ENCODE data around the gene HSPA5. TPM values are rescaled to one million over a fixed set of nuclear protein-coding genes. Genes with fewer than 3 reads are reported as not detected.
"Not testable (repeated sequence)": the region's sequence is repeated elsewhere in the genome, so short reads cannot be mapped to it uniquely, and the experiment has no call there.

HSPA5 gene
- total RNA-seq, 1 experiment from 2014 or later, result 438 TPM

DNA sequence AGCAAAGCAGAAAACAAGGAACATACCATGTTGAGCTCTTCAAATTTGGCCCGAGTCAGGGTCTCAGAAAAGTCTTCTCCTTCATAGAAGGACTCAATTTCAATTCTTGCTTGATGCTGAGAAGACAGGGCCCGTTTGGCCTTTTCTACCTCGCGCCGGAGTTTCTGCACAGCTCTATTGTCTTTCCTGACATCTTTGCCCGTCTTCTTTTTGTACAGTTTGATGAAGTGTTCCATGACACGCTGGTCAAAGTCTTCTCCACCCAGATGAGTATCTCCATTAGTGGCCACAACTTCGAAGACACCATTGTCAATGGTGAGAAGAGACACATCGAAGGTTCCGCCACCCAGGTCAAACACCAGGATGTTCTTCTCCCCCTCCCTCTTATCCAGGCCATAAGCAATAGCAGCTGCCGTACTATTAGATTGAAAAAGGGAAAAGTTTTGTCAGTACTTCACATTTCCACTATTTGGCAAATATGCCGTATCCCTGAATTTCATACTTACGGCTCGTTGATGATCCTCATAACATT is 2.2 kb downstream of the HSPA5 start:
- Histone ChIP-seq H3K36me3 (ENCODE audit: control insufficient read depth in 1 of 2, insufficient read depth in 2 of 2, low read length in 2 of 2) (peaks cover 48 to 54% of the 10 kb centered on the region in 2 experiments), H3K4me2 (ENCODE audit: low read length) (peak overlapping the region; percentile 86; the same call in 1 of the 2 replicates), H4K20me1 (ENCODE audit: insufficient read depth) (peaks cover 44% of the 10 kb centered on the region), H3K79me2 (ENCODE audit: insufficient read depth, low read length) (peaks cover 73% of the 10 kb centered on the region), H2AFZ (ENCODE audit: low read depth, low read length, poor library complexity, severe bottlenecking) (no peak overlapping the region), H3K27ac (ENCODE audit: low read depth, low read length) (no peak overlapping the region), H3K9me3 (ENCODE audit: control insufficient read depth in 1 of 2, insufficient read depth in 1 of 2, low read depth in 1 of 2, low read length in 2 of 2) (no peaks in the 10 kb centered on the region), H3K4me3 (replicated peaks in 1 of 2; ENCODE audit: low read depth in 1 of 2, low read length in 2 of 2) (no peak overlapping the region), H3K4me1 (ENCODE audit: control insufficient read depth in 1 of 2, insufficient read depth in 2 of 2, low read length in 2 of 2) (peaks cover 17 to 25% of the 10 kb centered on the region in 2 experiments), H3K9me2 (ENCODE audit: insufficient read depth) (no peaks in the 10 kb centered on the region), H3K27me3 (ENCODE audit: insufficient read depth, low read length) (no peaks in the 10 kb centered on the region), H3K9ac (ENCODE audit: low read length) (no peak overlapping the region)
- CTCF ChIA-PET, result no interaction called here
- TF ChIP-seq TCF7L2 (IDR thresholded peaks at IDR 0.05; ENCODE audit: borderline replicate concordance, extremely low read depth, insufficient read depth, insufficient read length), result no peak
- POLR2A ChIA-PET, result no interaction called here
- intact Hi-C loops (cut with micrococcal nuclease), result no loop called here
- BruUV-seq (replicated peaks), result no TSS peak
- DNase-seq (ENCODE audit: low read depth, low spot score), result no peak
- RAD21 ChIA-PET (ENCODE audit: low non-redundant PET in 1 of 2, low total read pairs in 2 of 2, uncharacterized antibody in 2 of 2, unreplicated experiment in 2 of 2), result no interaction called here
- no peak for ATAC-seq

DNA sequence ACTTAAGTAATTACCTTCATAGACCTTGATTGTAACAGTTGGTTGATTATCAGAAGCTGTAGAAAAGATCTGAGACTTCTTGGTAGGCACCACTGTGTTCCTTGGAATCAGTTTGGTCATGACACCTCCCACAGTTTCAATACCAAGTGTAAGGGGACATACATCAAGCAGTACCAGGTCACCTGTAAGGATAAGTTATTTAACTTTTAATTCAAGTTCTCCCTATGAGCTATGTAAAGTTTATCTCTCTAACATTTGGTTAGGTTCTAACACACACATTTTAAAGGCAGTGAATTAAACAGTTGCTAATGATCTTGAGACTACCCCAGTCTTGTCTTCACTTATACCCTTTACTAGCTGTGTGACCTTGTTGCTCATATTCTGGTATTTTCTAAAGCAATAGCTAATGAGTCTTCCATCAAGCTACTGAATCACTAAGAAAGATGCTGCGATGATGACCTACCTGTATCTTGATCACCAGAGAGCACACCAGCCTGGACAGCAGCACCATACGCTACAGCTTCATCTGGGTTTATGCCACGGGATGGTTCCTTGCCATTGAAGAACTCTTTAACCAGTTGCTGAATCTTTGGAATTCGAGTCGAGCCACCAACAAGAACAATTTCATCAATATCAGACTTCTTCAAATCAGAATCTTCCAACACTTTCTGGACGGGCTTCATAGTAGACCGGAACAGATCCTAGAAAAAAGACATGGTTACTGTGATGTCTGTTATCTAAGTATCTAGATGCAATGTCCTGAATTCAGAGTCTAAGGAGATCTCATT is 2.8 kb downstream of the HSPA5 start:
- peaks cover 48 to 54% of the 10 kb centered on the region in 2 experiments for H3K36me3 ChIP-seq (ENCODE audit: control insufficient read depth in 1 of 2, insufficient read depth in 2 of 2, low read length in 2 of 2)
- H3K4me2 ChIP-seq (ENCODE audit: low read length), result no peak overlapping the region
- H3K79me2 ChIP-seq (ENCODE audit: insufficient read depth, low read length), result peaks cover 73% of the 10 kb centered on the region
- H3K9me2 ChIP-seq (ENCODE audit: insufficient read depth), result no peaks in the 10 kb centered on the region
- H3K9ac ChIP-seq (ENCODE audit: low read length), result no peak overlapping the region
- ATAC-seq (no peak), DNase-seq (ENCODE audit: low read depth, low spot score) (no peak)
- peaks cover 10 to 19% of the 10 kb centered on the region in 2 experiments; a peak in 3 of 4 replicates for H3K4me1 ChIP-seq (ENCODE audit: control insufficient read depth in 1 of 2, insufficient read depth in 2 of 2, low read length in 2 of 2)
- H2AFZ ChIP-seq (ENCODE audit: low read depth, low read length, poor library complexity, severe bottlenecking), result no peak overlapping the region
- TF ChIP-seq SIN3A (IDR thresholded peaks at IDR 0.05; ENCODE audit: low read depth) (no peak), EZH2 (IDR thresholded peaks at IDR 0.05) (no peak), SRF (IDR thresholded peaks at IDR 0.05; ENCODE audit: low read depth) (no peak), POLR2AphosphoS5 (IDR thresholded peaks at IDR 0.05; ENCODE audit: low read depth, low read length) (peak; percentile 14), EGR1 (IDR thresholded peaks at IDR 0.05; ENCODE audit: low read depth) (no peak)
- TF ChIP-seq, protein P1, sequence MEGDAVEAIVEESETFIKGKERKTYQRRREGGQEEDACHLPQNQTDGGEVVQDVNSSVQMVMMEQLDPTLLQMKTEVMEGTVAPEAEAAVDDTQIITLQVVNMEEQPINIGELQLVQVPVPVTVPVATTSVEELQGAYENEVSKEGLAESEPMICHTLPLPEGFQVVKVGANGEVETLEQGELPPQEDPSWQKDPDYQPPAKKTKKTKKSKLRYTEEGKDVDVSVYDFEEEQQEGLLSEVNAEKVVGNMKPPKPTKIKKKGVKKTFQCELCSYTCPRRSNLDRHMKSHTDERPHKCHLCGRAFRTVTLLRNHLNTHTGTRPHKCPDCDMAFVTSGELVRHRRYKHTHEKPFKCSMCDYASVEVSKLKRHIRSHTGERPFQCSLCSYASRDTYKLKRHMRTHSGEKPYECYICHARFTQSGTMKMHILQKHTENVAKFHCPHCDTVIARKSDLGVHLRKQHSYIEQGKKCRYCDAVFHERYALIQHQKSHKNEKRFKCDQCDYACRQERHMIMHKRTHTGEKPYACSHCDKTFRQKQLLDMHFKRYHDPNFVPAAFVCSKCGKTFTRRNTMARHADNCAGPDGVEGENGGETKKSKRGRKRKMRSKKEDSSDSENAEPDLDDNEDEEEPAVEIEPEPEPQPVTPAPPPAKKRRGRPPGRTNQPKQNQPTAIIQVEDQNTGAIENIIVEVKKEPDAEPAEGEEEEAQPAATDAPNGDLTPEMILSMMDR (IDR thresholded peaks at IDR 0.05 in 2 of 3, conservative IDR thresholded peaks at IDR 0.05 in 1 of 3; ENCODE audit: borderline replicate concordance in 1 of 3, insufficient read depth in 1 of 3, low read depth in 2 of 3, low read length in 2 of 3), result no peak
- ChIA-PET CTCF (no interaction called here), POLR2A (no interaction called here), RAD21 (ENCODE audit: low non-redundant PET in 1 of 2, low total read pairs in 2 of 2, uncharacterized antibody in 2 of 2, unreplicated experiment in 2 of 2) (no interaction called here)
- no peaks in the 10 kb centered on the region for H3K9me3 ChIP-seq (ENCODE audit: control insufficient read depth in 1 of 2, insufficient read depth in 1 of 2, low read depth in 1 of 2, low read length in 2 of 2)
- no peak overlapping the region for H3K4me3 ChIP-seq (replicated peaks in 1 of 2; ENCODE audit: low read depth in 1 of 2, low read length in 2 of 2)
- H3K27me3 ChIP-seq (ENCODE audit: insufficient read depth, low read length), result no peaks in the 10 kb centered on the region
- no peak overlapping the region for H3K27ac ChIP-seq (ENCODE audit: low read depth, low read length)
- no TSS peak for BruUV-seq (replicated peaks)
- peaks cover 44% of the 10 kb centered on the region for H4K20me1 ChIP-seq (ENCODE audit: insufficient read depth)
- intact Hi-C loops (cut with micrococcal nuclease), result no loop called here

DNA sequence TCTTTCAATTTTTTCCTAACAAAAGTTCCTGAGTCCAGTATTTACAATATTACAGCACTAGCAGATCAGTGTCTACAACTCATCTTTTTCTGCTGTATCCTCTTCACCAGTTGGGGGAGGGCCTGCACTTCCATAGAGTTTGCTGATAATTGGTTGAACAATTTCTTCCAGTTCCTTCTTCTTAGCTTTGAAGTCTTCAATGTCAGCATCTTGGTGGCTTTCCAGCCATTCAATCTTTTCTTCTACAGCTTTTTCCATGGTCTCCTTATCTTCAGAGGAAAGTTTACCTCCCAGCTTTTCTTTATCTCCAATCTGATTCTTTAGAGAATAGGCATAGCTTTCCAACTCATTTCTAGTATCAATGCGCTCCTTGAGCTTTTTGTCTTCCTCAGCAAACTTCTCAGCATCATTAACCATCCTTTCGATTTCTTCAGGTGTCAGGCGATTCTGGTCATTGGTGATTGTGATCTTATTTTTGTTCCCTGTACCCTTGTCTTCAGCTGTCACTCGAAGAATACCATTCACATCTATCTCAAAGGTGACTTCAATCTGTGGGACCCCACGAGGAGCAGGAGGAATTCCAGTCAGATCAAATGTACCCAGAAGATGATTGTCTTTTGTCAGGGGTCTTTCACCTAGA is 4.5 kb downstream of the HSPA5 start:
- DNase-seq (ENCODE audit: low read depth, low spot score); intact Hi-C loops (cut with micrococcal nuclease); H3K4me3 ChIP-seq (replicated peaks in 1 of 2; ENCODE audit: low read depth in 1 of 2, low read length in 2 of 2); ATAC-seq; RAD21 ChIA-PET (ENCODE audit: low non-redundant PET in 1 of 2, low total read pairs in 2 of 2, uncharacterized antibody in 2 of 2, unreplicated experiment in 2 of 2); H3K9me2 ChIP-seq (ENCODE audit: insufficient read depth); H3K9ac ChIP-seq (ENCODE audit: low read length); BruUV-seq (replicated peaks); H3K4me1 ChIP-seq (ENCODE audit: control insufficient read depth in 1 of 2, insufficient read depth in 2 of 2, low read length in 2 of 2); H3K27me3 ChIP-seq (ENCODE audit: insufficient read depth, low read length); H3K9me3 ChIP-seq (ENCODE audit: control insufficient read depth in 1 of 2, insufficient read depth in 1 of 2, low read depth in 1 of 2, low read length in 2 of 2); CTCF ChIA-PET; H3K4me2 ChIP-seq (ENCODE audit: low read length); H3K27ac ChIP-seq (ENCODE audit: low read depth, low read length); H2AFZ ChIP-seq (ENCODE audit: low read depth, low read length, poor library complexity, severe bottlenecking): not testable (repeated sequence)
- POLR2A ChIA-PET, result interaction anchor here (0.6 to 1.5 kb wide), 3 partner anchors 8 to 58 kb away, joined by 3 to 5 read pairs (median 4); no protein-coding TSS in a partner anchor
- Histone ChIP-seq H4K20me1 (ENCODE audit: insufficient read depth) (peaks cover 44% of the 10 kb centered on the region), H3K79me2 (ENCODE audit: insufficient read depth, low read length) (peaks cover 67% of the 10 kb centered on the region), H3K36me3 (ENCODE audit: control insufficient read depth in 1 of 2, insufficient read depth in 2 of 2, low read length in 2 of 2) (peaks cover 48 to 58% of the 10 kb centered on the region in 2 experiments)
